Hematopoietic multipotent progenitor cell treated with erythropoietin and hydrocortisone succinate and interleukin-3 and kit ligand, for 15 days (in vitro differentiated cells): ENCODE results near the gene ZSCAN1.
"Not testable (repeated sequence)": the region's sequence is repeated elsewhere in the genome, so short reads cannot be mapped to it uniquely, and the experiment has no call there.

ENCODE experiments used
- DNase-seq: peaks from one replicate; pipeline ENCODE4 v3.0.0-alpha.2; 2015; ENCODE audit warnings: low spot score

Gene ZSCAN1

GRCh38 chr19:58033741-58034476 is at the start of gene ZSCAN1:
Gene ZSCAN1, plus strand, starts transcription at chr19:58034025. Its CDS starts 3,812 bp downstream, at chr19:58037837.
- DNase-seq: no peak

- no peak for DNase-seq
These were observed 41.0 kb upstream of the ZSCAN1 start for GRCh38 chr19:57992841-57993240.

GRCh38 chr19:58000677-58001076 is 33.1 kb upstream of the ZSCAN1 start:
- DNase-seq: no peak

GRCh38 chr19:58001895-58002369 is 31.9 kb upstream of the ZSCAN1 start:
- DNase-seq: peak; percentile 6

GRCh38 chr19:58002384-58003173 is 31.2 kb upstream of the ZSCAN1 start, which contains the start of gene ZNF606:
Gene ZNF606, minus strand, starts transcription at chr19:58002820. Its CDS starts 1,501 bp downstream, at chr19:58001319.
- DNase-seq: peak; percentile 81

- no peak for DNase-seq
These were observed 30.5 kb upstream of the ZSCAN1 start for GRCh38 chr19:58003174-58003828.

GRCh38 chr19:58007285-58007684 is 26.5 kb upstream of the ZSCAN1 start:
- DNase-seq: no peak

GRCh38 chr19:58008877-58009276 is 24.9 kb upstream of the ZSCAN1 start:
- DNase-seq: not testable (repeated sequence)

GRCh38 chr19:58009301-58009665 is 24.5 kb upstream of the ZSCAN1 start:
- no peak for DNase-seq

GRCh38 chr19:58009666-58010301 is 24.0 kb upstream of the ZSCAN1 start:
- DNase-seq: peak; percentile 11

GRCh38 chr19:58010507-58010906 is 23.3 kb upstream of the ZSCAN1 start:
- DNase-seq: no peak

GRCh38 chr19:58014141-58014540 is 19.7 kb upstream of the ZSCAN1 start:
- DNase-seq: no peak

GRCh38 chr19:58020129-58020528 is 13.7 kb upstream of the ZSCAN1 start:
- DNase-seq: no peak

GRCh38 chr19:58021541-58022282 is 12.1 kb upstream of the ZSCAN1 start:
- peak; percentile 2 for DNase-seq

- no peak for DNase-seq
These were observed 11.6 kb upstream of the ZSCAN1 start for GRCh38 chr19:58022283-58022660.

- no peak for DNase-seq
These were observed 9.2 kb upstream of the ZSCAN1 start for GRCh38 chr19:58024661-58025060.

GRCh38 chr19:58034477-58034793 is 610 bp downstream of the ZSCAN1 start:
- no peak for DNase-seq

GRCh38 chr19:58035863-58036262 is 2.0 kb downstream of the ZSCAN1 start:
- no peak for DNase-seq

- no peak for DNase-seq
These were observed 4.3 kb downstream of the ZSCAN1 start for GRCh38 chr19:58037927-58038687.

- DNase-seq: no peak
These were observed 4.9 kb downstream of the ZSCAN1 start for GRCh38 chr19:58038688-58039204.
